CD4-positive, alpha-beta memory T cell (primary cell): ENCODE measurements around the gene AMFR. TPM values are rescaled to one million over a fixed set of nuclear protein-coding genes. Genes with fewer than 3 reads are reported as not detected.

Experiments
- CTCF ChIA-PET: fragments of 350-600 bp; sonication (Branson Sonifier 250); formaldehyde crosslinking; loops from one replicate; lab custom pipeline; 2021; ENCODE audit warnings: inconsistent platforms; ENCODE audit not compliant: partially characterized antibody; lab: Charles Lee
- POLR2A ChIA-PET: fragments of 350-600 bp; sonication (Branson Sonifier 250); formaldehyde crosslinking; loops from one replicate; lab custom pipeline; 2021; ENCODE audit not compliant: partially characterized antibody; lab: Charles Lee
- DNase-seq, 5 donors: peaks; one replicate each; pipeline versions ENCODE4 v3.0.0 to v3.0.0-alpha.2; 2020 to 2022; ENCODE audit warnings: mixed read lengths in 1 of 5
- H3K27ac ChIP-seq: one replicate; pipeline ENCODE4 v1.7.0; 2013; ENCODE audit warnings: low read depth, low read length
- H3K27me3 ChIP-seq: 2 replicates; pipeline ENCODE4 v1.7.0; 2013; ENCODE audit warnings: mild to moderate bottlenecking, low read length, moderate library complexity; ENCODE audit not compliant: insufficient read depth
- H3K36me3 ChIP-seq: 2 replicates; pipeline ENCODE4 v1.7.0; 2013; ENCODE audit warnings: mild to moderate bottlenecking, low read length, moderate library complexity; ENCODE audit not compliant: insufficient read depth
- H3K4me1 ChIP-seq: 2 replicates; pipeline ENCODE4 v1.7.0; 2013; ENCODE audit warnings: mild to moderate bottlenecking, low read length, moderate library complexity; ENCODE audit not compliant: insufficient read depth
- H3K4me3 ChIP-seq, 2 donors: one replicate each; pipeline ENCODE4 v1.7.0; 2013; ENCODE audit warnings: low read length in 2 of 2, mild to moderate bottlenecking in 1 of 2
- H3K9me3 ChIP-seq, 2 donors: one replicate each; pipeline ENCODE4 v1.7.0; 2013; ENCODE audit warnings: low read length in 2 of 2, control low read depth in 1 of 2; ENCODE audit not compliant: control insufficient read depth in 1 of 2
- H3K27ac Mint-ChIP-seq, 7 donors: one replicate each; pipeline ENCODE4 v1.8.0; 2020 to 2021; ENCODE audit warnings: mixed read lengths in 7 of 7, mild to moderate bottlenecking in 6 of 7, inconsistent platforms in 3 of 7, moderate library complexity in 3 of 7
- H3K27me3 Mint-ChIP-seq, 2 donors: one replicate each; pipeline ENCODE4 v1.8.0; 2020 to 2021; ENCODE audit warnings: mixed read lengths in 2 of 2
- H3K36me3 Mint-ChIP-seq, 2 donors: one replicate each; pipeline ENCODE4 v1.8.0; 2020 to 2021; ENCODE audit warnings: mixed read lengths in 2 of 2, inconsistent platforms in 1 of 2, mild to moderate bottlenecking in 1 of 2
- H3K4me1 Mint-ChIP-seq, 4 donors: one replicate each; pipeline ENCODE4 v1.8.0; 2020 to 2021; ENCODE audit warnings: mixed read lengths in 4 of 4, mild to moderate bottlenecking in 1 of 4
- H3K4me3 Mint-ChIP-seq, 8 donors: one replicate each; pipeline ENCODE4 v1.8.0; 2020 to 2021; ENCODE audit warnings: mixed read lengths in 8 of 8, mild to moderate bottlenecking in 7 of 8, moderate library complexity in 6 of 8, inconsistent platforms in 3 of 8
- H3K9me3 Mint-ChIP-seq, 8 donors: one replicate each; pipeline ENCODE4 v1.8.0; 2020 to 2021; ENCODE audit warnings: mixed read lengths in 8 of 8, mild to moderate bottlenecking in 5 of 8, inconsistent platforms in 3 of 8, moderate library complexity in 1 of 8
- intact Hi-C: fragments of 100-400 bp; cut with micrococcal nuclease; formaldehyde crosslinking; loops from one replicate; pipeline ENCODE4 v1.15.1; 2023
- polyA plus RNA-seq, 2 donors: library from polyadenylated mRNA; unstranded; fragments of 300-500 nt; fragmentation: Illumina TruSeq; gene quantifications; one replicate each; pipeline ENCODE4 v1.2.3, GENCODE V29; 2021
- total RNA-seq, 2 experiments: library from RNA; stranded (reverse); gene quantifications; one replicate each; pipeline ENCODE4 v1.2.3, GENCODE V29; 2021

AMFR gene
- total and polyA plus RNA-seq, 4 experiments from 2014 or later = 45.7 to 67.6 (median 60.4) TPM

DNA sequence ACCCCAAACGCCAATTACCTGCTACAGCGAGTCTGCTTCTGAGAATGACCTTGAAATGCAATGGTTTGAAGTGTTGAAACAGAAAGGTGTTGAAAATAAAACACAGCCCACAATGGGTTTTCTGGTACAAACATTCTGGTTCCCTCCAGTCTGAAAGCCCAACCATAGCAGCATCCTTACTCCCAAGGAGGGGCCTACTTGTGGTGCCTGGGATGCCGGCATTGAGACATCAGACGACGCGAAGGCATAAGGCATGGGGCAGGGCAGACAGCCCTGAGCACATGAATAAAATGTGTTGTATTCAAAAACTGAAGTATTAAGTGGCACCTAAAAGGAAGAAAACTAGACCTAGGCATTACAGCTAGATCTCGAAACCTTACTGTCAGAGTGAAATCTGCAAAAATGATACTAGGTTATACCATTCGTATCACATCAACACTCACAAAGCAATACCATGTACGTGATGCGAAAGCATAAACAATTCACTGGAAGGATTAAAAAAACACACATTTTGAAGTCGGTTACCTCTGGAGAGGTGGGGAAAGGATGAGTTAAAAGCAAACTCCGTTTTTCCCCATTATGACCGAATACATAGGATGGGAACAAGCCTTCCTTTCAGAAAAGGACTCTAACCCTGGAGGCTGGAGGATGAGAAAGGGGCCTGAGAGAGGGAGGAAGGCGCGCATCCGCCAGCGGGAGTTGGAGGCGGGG lies 25.1 kb upstream of the AMFR start:
- peak overlapping the region; percentile 96 to 100 (median 99) for H3K4me3 Mint-ChIP-seq
- no peaks in the 10 kb centered on the region for H3K27me3 Mint-ChIP-seq
- intact Hi-C loops = loop anchor here (2.0 to 5.0 kb wide), 2 partner anchors 232 to 1284 kb away; partner anchors contain the start of genes KATNB1 and MT1X
- Histone ChIP-seq H3K27ac (peak overlapping the region; percentile 73), H3K4me1 (peaks cover 57% of the 10 kb centered on the region), H3K36me3 (peaks cover 12% of the 10 kb centered on the region), H3K4me3 (peak overlapping the region; percentile 54 to 95), H3K27me3 (no peaks in the 10 kb centered on the region), H3K9me3 (no peaks in the 10 kb centered on the region)
- no peaks in the 10 kb centered on the region for H3K9me3 Mint-ChIP-seq
- peaks cover 30 to 66% (median 55%) of the 10 kb centered on the region in 4 donors for H3K4me1 Mint-ChIP-seq
- H3K36me3 Mint-ChIP-seq = peaks cover 16 to 46% of the 10 kb centered on the region in 2 donors
- H3K27ac Mint-ChIP-seq = peak overlapping the region; percentile 89 to 100 (median 98)
- DNase-seq = peak in 1 of 5 donors; percentile 5
- ChIA-PET POLR2A (interaction anchor here (1.0 to 1.7 kb wide), 15 partner anchors 8 to 278 kb away, joined by 3 to 15 read pairs (median 4); partner anchors contain the start of genes AMFR, BBS2 and MT1X), CTCF (interaction anchor here (1.0 to 1.2 kb wide), 6 partner anchors 15 to 252 kb away, joined by 3 to 6 read pairs (median 3); no protein-coding TSS in a partner anchor)

DNA sequence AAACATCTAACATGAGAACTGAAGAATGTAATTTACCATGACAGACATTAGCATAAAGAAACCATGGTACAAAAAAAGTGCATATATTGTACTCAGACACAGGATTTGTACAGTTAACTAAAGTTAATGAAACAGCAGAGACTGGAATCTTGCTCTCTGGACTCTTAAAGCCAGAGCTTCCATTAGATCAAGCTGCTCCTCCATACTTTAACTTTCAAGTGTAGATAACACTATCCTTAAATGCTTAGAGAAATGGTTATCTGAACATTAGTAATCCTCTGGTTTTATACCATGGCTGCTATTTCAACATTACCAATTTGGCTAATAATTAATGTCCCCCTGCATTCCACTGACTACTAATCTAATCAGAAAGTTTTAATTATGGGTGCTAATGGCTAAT lies 22.7 kb upstream of the AMFR start:
- no peak for DNase-seq
- CTCF ChIA-PET = no interaction called here
- H3K36me3 Mint-ChIP-seq = peaks cover 5 to 44% of the 10 kb centered on the region in 2 donors
- H3K27me3 Mint-ChIP-seq = no peaks in the 10 kb centered on the region
- H3K4me3 Mint-ChIP-seq = peak overlapping the region in 4 of 8 donors; percentile 24 to 64 (median 39)
- H3K9me3 ChIP-seq = no peaks in the 10 kb centered on the region
- peaks cover 29 to 59% (median 48%) of the 10 kb centered on the region in 4 donors for H3K4me1 Mint-ChIP-seq
- peaks cover 3% of the 10 kb centered on the region for H3K36me3 ChIP-seq
- H3K27ac ChIP-seq = no peak overlapping the region
- no peaks in the 10 kb centered on the region for H3K27me3 ChIP-seq
- H3K4me1 ChIP-seq = peaks cover 49% of the 10 kb centered on the region
- peak overlapping the region in 6 of 7 donors; percentile 30 to 79 (median 54) for H3K27ac Mint-ChIP-seq
- no peaks in the 10 kb centered on the region for H3K9me3 Mint-ChIP-seq
- intact Hi-C loops = no loop called here
- H3K4me3 ChIP-seq = no peak overlapping the region
- POLR2A ChIA-PET = no interaction called here

DNA sequence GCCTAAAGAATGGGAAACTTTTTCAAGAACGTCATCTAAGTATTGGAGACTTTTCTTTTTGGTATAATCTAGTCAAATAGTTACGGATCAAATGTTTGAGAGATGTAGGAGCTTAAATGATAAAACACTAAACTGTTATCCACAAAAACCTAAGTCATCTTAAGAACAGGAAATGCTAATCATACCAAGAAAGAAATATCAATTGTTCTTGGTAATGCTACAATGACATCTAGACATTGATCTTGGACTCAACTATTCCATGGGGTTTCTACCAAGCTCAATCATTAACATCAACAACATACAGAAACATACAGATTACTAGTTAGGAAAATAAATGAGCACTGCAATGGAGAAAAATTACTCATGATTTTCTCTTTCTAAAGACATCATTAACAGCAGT lies 21.9 kb upstream of the AMFR start:
- CTCF ChIA-PET = interaction anchor here (0.6 kb wide), 1 partner anchor 564 kb away, joined by 3 read pairs; no protein-coding TSS in a partner anchor

DNA sequence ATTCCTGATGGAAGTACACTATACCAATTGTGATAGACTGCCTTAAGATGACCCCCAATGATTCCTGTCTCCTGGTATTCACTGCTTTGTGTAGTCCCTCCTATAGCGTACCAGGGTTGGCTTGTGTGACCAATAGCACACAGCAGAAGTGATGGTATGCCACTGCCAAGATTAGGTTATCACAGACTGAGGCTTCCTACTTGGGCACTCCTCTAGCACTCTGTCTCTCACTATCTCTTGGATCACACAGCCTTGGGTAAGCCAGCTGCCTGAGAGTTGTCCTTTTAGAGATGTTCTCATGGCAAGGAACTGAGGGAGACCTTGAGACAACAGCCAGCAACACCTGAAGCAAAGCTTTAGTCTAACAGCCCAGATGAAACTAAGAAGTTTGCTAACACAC lies 12.7 kb upstream of the AMFR start:
- Histone ChIP-seq H3K4me1 (no peaks in the 10 kb centered on the region), H3K36me3 (peaks cover 19% of the 10 kb centered on the region), H3K9me3 (no peaks in the 10 kb centered on the region), H3K4me3 (no peak overlapping the region), H3K27me3 (no peaks in the 10 kb centered on the region), H3K27ac (no peak overlapping the region)
- intact Hi-C loops = no loop called here
- Mint-ChIP-seq H3K4me1 (peaks cover 0 to 10% (median 6%) of the 10 kb centered on the region in 4 donors), H3K4me3 (no peak overlapping the region), H3K36me3 (peaks cover 43 to 65% of the 10 kb centered on the region in 2 donors), H3K27me3 (no peaks in the 10 kb centered on the region), H3K27ac (peak overlapping the region in 4 of 7 donors; percentile 3 to 86 (median 26)), H3K9me3 (no peaks in the 10 kb centered on the region)
- no peak for DNase-seq
- POLR2A ChIA-PET = interaction anchor here (1.4 kb wide), 1 partner anchor 14 kb away, joined by 3 read pairs; no protein-coding TSS in a partner anchor
- CTCF ChIA-PET = interaction anchor here (1.5 kb wide), 1 partner anchor 14 kb away, joined by 3 read pairs; no protein-coding TSS in a partner anchor

More for the DNA sequence above, 21.9 kb upstream of the AMFR start:
- H3K4me3 ChIP-seq = no peak overlapping the region
- Mint-ChIP-seq H3K27ac (peak overlapping the region in 1 of 7 donors; percentile 23), H3K9me3 (no peaks in the 10 kb centered on the region), H3K4me1 (peaks cover 25 to 54% (median 43%) of the 10 kb centered on the region in 4 donors), H3K36me3 (peaks cover 12 to 48% of the 10 kb centered on the region in 2 donors), H3K27me3 (no peaks in the 10 kb centered on the region), H3K4me3 (peak overlapping the region in 1 of 8 donors; percentile 24)
- intact Hi-C loops = no loop called here
- peaks cover 3% of the 10 kb centered on the region for H3K36me3 ChIP-seq
- no peak overlapping the region for H3K27ac ChIP-seq
- no peak for DNase-seq
- H3K4me1 ChIP-seq = peaks cover 42% of the 10 kb centered on the region
- POLR2A ChIA-PET = no interaction called here
- H3K9me3 ChIP-seq = no peaks in the 10 kb centered on the region
- H3K27me3 ChIP-seq = no peaks in the 10 kb centered on the region

DNA sequence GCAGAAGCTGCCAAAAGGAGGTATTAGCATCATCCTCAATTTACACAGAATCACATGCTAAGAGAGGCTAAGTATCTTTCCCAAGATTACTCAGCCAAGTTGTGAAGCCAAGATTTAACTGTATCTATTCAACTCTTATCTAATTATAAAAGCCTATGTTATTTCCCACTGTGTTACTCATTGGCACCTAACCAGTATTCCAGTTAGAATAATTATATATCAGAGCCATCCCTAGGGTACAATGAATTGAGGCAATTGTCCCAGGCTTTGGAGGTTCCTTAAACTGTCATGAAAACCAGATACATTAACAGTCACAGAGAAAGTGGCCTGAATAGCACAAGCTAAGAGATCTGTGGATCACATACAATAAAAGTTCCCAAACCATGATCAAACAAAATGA lies 10.9 kb upstream of the AMFR start:
- Mint-ChIP-seq H3K27me3 (no peaks in the 10 kb centered on the region), H3K9me3 (no peaks in the 10 kb centered on the region), H3K4me3 (no peak overlapping the region), H3K27ac (peak overlapping the region in 1 of 7 donors; percentile 18), H3K4me1 (peaks cover 0 to 5% (median 2%) of the 10 kb centered on the region in 4 donors), H3K36me3 (peaks cover 35 to 63% of the 10 kb centered on the region in 2 donors)
- DNase-seq = no peak
- H3K4me1 ChIP-seq = no peaks in the 10 kb centered on the region
- intact Hi-C loops = no loop called here
- peaks cover 25% of the 10 kb centered on the region for H3K36me3 ChIP-seq
- H3K4me3 ChIP-seq = no peak overlapping the region
- H3K27ac ChIP-seq = no peak overlapping the region
- POLR2A ChIA-PET = no interaction called here
- H3K27me3 ChIP-seq = no peaks in the 10 kb centered on the region
- CTCF ChIA-PET = no interaction called here
- no peaks in the 10 kb centered on the region for H3K9me3 ChIP-seq

DNA sequence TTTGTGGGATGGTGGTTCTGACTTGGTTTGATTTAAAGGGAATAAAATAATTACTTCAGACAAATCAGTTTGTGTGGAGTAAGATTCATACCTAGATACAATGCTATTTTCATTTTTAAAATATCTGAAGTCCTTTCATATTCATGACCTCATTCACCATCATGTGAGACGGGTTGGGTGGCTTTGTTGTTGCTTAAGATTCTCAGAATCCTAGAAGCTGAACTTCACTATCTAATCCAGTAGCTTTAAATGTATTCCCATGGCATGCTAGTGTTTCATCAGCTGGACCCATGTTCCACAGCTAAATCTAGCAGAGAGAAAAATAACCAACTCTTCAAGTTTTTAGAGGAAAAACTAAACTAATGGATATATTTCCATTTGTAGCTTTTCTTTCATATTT lies 2.7 kb upstream of the AMFR start:
- ChIA-PET POLR2A (interaction anchor here (2.0 kb wide), 1 partner anchor 23 kb away, joined by 7 read pairs; the partner anchor contains the start of genes NUDT21 and OGFOD1), CTCF (no interaction called here)
- peaks cover 14% of the 10 kb centered on the region for H3K4me1 ChIP-seq
- peak overlapping the region in 5 of 7 donors; percentile 32 to 80 (median 67) for H3K27ac Mint-ChIP-seq
- no peak overlapping the region for H3K4me3 ChIP-seq
- no peaks in the 10 kb centered on the region for H3K9me3 ChIP-seq
- peaks cover 12 to 35% of the 10 kb centered on the region in 2 donors for H3K36me3 Mint-ChIP-seq
- no peak overlapping the region for H3K27ac ChIP-seq
- no peak overlapping the region for H3K4me3 Mint-ChIP-seq
- peaks cover 6% of the 10 kb centered on the region for H3K36me3 ChIP-seq
- DNase-seq = no peak
- H3K4me1 Mint-ChIP-seq = peaks cover 13 to 21% (median 18%) of the 10 kb centered on the region in 4 donors
- no peaks in the 10 kb centered on the region for H3K9me3 Mint-ChIP-seq
- H3K27me3 Mint-ChIP-seq = no peaks in the 10 kb centered on the region
- intact Hi-C loops = no loop called here
- H3K27me3 ChIP-seq = no peaks in the 10 kb centered on the region

DNA sequence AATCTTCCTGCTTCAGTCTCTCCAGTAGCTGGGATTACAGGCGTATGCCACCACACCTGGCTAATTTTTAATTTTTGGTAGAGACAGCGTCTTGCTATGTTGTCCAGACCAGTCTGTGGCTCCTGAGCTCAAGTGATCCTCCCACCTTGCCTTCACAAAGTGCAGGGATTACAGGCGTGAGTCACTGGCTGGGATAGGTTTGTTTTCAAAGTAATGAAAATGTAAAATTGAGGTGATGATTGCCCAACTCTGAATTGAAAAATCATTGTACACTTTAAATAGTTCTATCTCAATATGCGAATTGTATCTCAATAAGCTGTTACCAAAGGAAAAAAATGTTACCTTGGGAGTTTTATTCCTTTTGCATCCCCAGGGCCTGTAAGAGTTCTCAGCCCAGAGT lies 1.2 kb upstream of the AMFR start:
- H3K4me3 Mint-ChIP-seq = peak overlapping the region; percentile 51 to 85 (median 78)
- no peaks in the 10 kb centered on the region for H3K9me3 Mint-ChIP-seq
- intact Hi-C loops = no loop called here
- Histone ChIP-seq H3K4me3 (no peak overlapping the region), H3K9me3 (no peaks in the 10 kb centered on the region), H3K27ac (no peak overlapping the region), H3K36me3 (no peaks in the 10 kb centered on the region), H3K27me3 (no peaks in the 10 kb centered on the region), H3K4me1 (peaks cover 29% of the 10 kb centered on the region)
- ChIA-PET CTCF (interaction anchor here (1.0 to 1.5 kb wide), 3 partner anchors 8 to 26 kb away, joined by 3 to 6 read pairs (median 3); partner anchors contain the start of genes NUDT21 and OGFOD1), POLR2A (interaction anchor here (2.0 kb wide), 1 partner anchor 24 kb away, joined by 7 read pairs; the partner anchor contains the start of genes NUDT21 and OGFOD1)
- no peak for DNase-seq
- H3K4me1 Mint-ChIP-seq = peaks cover 25 to 36% (median 32%) of the 10 kb centered on the region in 4 donors
- peak overlapping the region; percentile 10 to 95 (median 82) for H3K27ac Mint-ChIP-seq
- H3K36me3 Mint-ChIP-seq = peaks cover 10 to 23% of the 10 kb centered on the region in 2 donors
- H3K27me3 Mint-ChIP-seq = no peaks in the 10 kb centered on the region
